Measurements from ENCODE around the gene IQSEC1.

DNA sequence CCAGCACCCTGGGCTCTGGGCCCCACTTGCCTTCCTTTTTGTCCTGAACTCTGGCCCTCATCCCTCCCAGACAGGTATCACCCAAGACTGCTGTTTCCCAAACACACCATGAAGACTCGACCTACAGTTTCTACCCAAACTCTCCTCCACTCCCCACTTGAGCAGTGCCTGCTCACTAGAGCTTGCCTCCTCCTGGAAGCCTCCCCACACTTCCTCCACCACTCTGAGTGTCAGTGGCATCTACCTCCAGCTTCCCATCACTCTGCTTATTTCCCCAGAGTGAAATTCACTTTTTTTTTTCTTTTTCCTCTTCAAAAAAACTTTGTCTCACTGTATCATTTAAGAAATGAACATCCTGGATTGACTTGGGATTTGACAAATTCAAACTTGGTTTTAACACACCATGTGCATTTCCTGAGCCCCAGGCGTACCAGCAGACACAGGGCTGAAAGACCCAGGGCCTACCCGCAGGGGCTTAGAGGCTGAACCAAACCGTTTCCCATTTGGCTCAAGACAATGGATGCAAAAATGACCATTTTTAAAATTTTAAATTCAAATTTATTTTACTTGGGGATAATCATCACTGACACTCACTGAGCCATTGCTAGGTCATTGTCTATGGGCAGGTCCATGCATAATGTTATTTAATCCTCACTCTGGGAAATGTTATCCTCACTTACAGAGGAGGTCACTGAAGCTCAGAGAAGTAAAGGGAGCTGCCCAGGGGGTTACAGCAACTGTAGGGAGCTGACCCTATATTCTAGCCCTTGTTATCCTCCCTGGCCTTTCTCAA lies 62.3 kb downstream of the IQSEC1 start:
- TF ChIP-seq, protein P1, sequence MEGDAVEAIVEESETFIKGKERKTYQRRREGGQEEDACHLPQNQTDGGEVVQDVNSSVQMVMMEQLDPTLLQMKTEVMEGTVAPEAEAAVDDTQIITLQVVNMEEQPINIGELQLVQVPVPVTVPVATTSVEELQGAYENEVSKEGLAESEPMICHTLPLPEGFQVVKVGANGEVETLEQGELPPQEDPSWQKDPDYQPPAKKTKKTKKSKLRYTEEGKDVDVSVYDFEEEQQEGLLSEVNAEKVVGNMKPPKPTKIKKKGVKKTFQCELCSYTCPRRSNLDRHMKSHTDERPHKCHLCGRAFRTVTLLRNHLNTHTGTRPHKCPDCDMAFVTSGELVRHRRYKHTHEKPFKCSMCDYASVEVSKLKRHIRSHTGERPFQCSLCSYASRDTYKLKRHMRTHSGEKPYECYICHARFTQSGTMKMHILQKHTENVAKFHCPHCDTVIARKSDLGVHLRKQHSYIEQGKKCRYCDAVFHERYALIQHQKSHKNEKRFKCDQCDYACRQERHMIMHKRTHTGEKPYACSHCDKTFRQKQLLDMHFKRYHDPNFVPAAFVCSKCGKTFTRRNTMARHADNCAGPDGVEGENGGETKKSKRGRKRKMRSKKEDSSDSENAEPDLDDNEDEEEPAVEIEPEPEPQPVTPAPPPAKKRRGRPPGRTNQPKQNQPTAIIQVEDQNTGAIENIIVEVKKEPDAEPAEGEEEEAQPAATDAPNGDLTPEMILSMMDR (IDR thresholded peaks at IDR 0.05) = no peak
- TF ChIP-seq POLR2AphosphoS5 (IDR thresholded peaks at IDR 0.05) = no peak

Measured in sigmoid colon (tissue), 4 donors.